Vagina (tissue), 2 donors: Measurements from ENCODE around the gene RNF32. TPM values are rescaled to one million over a fixed set of nuclear protein-coding genes. Genes with fewer than 3 reads are reported as not detected.

Source experiments
- DNase-seq, 2 donors: peaks; one replicate each; pipeline ENCODE4 v3.0.0-alpha.2; 2017; ENCODE audit errors: extremely low spot score in 2 of 2
- H3K27ac ChIP-seq: fragments of 200-600 bp; sonication (generic); one replicate; pipeline ENCODE4 v1.5.1; 2019
- H3K27me3 ChIP-seq: fragments of 200-600 bp; sonication (generic); one replicate; pipeline ENCODE4 v1.5.1; 2019
- H3K36me3 ChIP-seq, 2 donors: fragments of 200-600 bp; sonication (generic); one replicate each; pipeline ENCODE4 v1.5.1; 2017 to 2019
- H3K4me1 ChIP-seq: fragments of 200-600 bp; sonication (generic); one replicate; pipeline ENCODE4 v1.5.1; 2019
- H3K4me3 ChIP-seq, 2 donors: fragments of 200-600 bp; sonication (generic); 1 replicate in 1 of 2; 2 replicates in 1 of 2; pipeline ENCODE4 v1.5.1; 2016 to 2019
- H3K9me3 ChIP-seq: fragments of 200-600 bp; sonication (generic); one replicate; pipeline ENCODE4 v1.5.1; 2019
- POLR2A ChIP-seq, 2 donors: fragments of 450-650 bp; IDR thresholded peaks; one replicate each; pipeline ENCODE4 v1.6.1; 2017; ENCODE audit warnings: antibody characterized with exemption in 2 of 2, mild to moderate bottlenecking in 2 of 2, moderate library complexity in 2 of 2
- POLR2AphosphoS5 ChIP-seq, 2 donors: sonication (generic); formaldehyde crosslinking; IDR thresholded peaks; one replicate each; pipeline ENCODE4 v1.9.0; 2017; ENCODE audit warnings: antibody characterized with exemption in 2 of 2, mild to moderate bottlenecking in 2 of 2, low read depth in 1 of 2; ENCODE audit not compliant: insufficient read depth in 1 of 2
- intact Hi-C: fragments of 100-400 bp; cut with DNase I; formaldehyde crosslinking; loops from one replicate; pipeline ENCODE4 v1.15.1; 2023
- total RNA-seq: library from RNA; depleted of rRNA; stranded (reverse); fragments of >200 nt; gene quantifications from one replicate; pipeline ENCODE4 v1.2.3, GENCODE V29; 2016
- TF ChIP-seq, protein P1 (sequence below), 3 experiments: fragments of 450-650 bp in 2 of 3; fragments of 200-600 bp in 1 of 3; sonication (generic) in 1 of 3; IDR thresholded peaks; one replicate each; pipeline ENCODE4 v1.5.1; 2017 to 2019; ENCODE audit warnings: antibody characterized with exemption in 3 of 3, mild to moderate bottlenecking in 2 of 3, moderate library complexity in 2 of 3

The RNF32 gene
- total RNA-seq, 1 donor from 2014 or later, result not detected

DNA sequence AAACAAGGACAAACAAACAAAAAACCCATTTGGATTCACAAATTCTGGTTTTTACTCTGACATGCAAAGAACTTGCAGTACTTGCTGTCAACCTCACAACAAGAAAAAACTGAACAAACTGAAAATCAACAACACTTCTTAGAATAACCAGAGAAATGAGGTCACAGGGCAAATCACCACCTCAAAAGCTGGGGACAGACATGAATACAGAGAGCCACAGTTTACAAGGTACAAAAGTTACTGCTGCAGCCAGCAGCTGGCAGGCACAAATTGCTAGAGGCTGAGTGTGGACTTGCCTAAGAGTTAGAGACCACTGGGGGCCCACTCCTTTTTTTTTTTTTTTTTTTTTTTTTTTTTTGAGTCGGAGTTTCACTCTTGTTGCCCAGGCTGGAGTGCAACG is 15.0 kb upstream of the RNF32 start:
- Histone ChIP-seq H3K4me3 (no peak overlapping the region), H3K27ac (no peak overlapping the region), H3K9me3 (peaks cover 10% of the 10 kb centered on the region), H3K4me1 (no peaks in the 10 kb centered on the region), H3K36me3 (no peaks in the 10 kb centered on the region), H3K27me3 (no peaks in the 10 kb centered on the region)
- no peak for TF ChIP-seq POLR2A (IDR thresholded peaks at IDR 0.05)
- TF ChIP-seq, protein P1, sequence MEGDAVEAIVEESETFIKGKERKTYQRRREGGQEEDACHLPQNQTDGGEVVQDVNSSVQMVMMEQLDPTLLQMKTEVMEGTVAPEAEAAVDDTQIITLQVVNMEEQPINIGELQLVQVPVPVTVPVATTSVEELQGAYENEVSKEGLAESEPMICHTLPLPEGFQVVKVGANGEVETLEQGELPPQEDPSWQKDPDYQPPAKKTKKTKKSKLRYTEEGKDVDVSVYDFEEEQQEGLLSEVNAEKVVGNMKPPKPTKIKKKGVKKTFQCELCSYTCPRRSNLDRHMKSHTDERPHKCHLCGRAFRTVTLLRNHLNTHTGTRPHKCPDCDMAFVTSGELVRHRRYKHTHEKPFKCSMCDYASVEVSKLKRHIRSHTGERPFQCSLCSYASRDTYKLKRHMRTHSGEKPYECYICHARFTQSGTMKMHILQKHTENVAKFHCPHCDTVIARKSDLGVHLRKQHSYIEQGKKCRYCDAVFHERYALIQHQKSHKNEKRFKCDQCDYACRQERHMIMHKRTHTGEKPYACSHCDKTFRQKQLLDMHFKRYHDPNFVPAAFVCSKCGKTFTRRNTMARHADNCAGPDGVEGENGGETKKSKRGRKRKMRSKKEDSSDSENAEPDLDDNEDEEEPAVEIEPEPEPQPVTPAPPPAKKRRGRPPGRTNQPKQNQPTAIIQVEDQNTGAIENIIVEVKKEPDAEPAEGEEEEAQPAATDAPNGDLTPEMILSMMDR (IDR thresholded peaks at IDR 0.05), result no peak
- no peak for TF ChIP-seq POLR2AphosphoS5 (IDR thresholded peaks at IDR 0.05; ENCODE audit: insufficient read depth in 1 of 2, low read depth in 1 of 2)
- DNase-seq, result no peak
- intact Hi-C loops, result no loop called here

DNA sequence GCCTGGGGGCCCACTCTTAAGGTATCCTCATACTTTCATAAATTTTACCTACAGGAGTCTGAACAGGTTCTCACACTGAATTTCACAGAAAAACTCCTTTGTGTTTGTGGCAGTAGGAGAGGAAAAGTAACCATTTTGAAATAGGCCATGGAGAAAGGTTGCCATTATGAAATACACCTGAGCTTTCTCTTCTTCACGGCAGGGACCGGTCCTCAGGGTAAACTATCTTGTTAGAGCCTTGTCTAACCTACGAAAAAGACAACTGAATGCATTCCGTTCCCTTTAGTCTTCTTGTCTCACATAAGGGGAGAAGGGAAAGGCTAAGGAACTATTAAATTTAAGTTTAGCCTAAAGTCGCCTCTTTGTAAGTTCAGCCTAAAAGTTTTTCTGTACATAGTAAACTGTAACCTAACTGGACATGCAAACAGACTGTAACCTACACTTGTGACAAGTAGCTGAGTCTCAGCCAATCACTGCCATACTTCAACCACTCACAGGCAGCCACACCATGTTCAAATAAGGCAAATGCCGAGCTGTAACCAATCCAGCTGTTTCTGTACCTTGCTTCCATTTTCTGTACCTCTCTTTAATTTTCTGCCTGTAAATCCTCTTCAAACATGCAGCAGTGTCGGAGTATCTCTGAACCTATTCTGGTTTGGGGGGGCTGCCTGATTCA is 14.2 kb upstream of the RNF32 start:
- no peak overlapping the region for H3K27ac ChIP-seq
- H3K4me3 ChIP-seq, result no peak overlapping the region
- intact Hi-C loops, result no loop called here
- H3K36me3 ChIP-seq, result no peaks in the 10 kb centered on the region
- no peaks in the 10 kb centered on the region for H3K4me1 ChIP-seq
- H3K9me3 ChIP-seq, result peaks cover 10% of the 10 kb centered on the region
- no peak for DNase-seq
- TF ChIP-seq, protein P1 (IDR thresholded peaks at IDR 0.05), result no peak
- no peak for TF ChIP-seq POLR2A (IDR thresholded peaks at IDR 0.05)
- TF ChIP-seq POLR2AphosphoS5 (IDR thresholded peaks at IDR 0.05; ENCODE audit: insufficient read depth in 1 of 2, low read depth in 1 of 2), result no peak
- no peaks in the 10 kb centered on the region for H3K27me3 ChIP-seq

DNA sequence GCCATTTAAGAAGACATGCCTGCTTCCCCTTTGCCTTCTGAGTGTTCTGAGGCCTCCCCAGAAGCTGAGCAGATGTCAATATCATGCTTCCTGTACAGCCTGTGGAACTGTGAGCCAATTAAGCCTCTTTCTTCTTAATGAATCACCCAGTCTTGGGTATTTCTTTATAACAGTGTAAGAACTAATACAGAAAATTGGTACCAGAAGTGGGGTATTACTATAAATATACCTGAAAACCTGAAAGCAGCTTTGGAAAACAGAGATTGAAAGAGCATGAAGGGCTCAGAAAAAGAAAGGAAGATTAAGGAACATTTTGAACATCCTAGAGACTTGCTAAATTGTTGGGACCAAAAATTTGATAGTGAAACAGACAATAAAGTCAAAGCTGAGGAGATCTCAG is 12.0 kb upstream of the RNF32 start:
- Histone ChIP-seq H3K36me3 (no peaks in the 10 kb centered on the region), H3K4me1 (no peaks in the 10 kb centered on the region), H3K27ac (no peak overlapping the region), H3K4me3 (no peak overlapping the region), H3K27me3 (no peaks in the 10 kb centered on the region), H3K9me3 (peaks cover 10% of the 10 kb centered on the region)
- DNase-seq, result no peak
- intact Hi-C loops, result no loop called here
- TF ChIP-seq POLR2AphosphoS5 (IDR thresholded peaks at IDR 0.05; ENCODE audit: insufficient read depth in 1 of 2, low read depth in 1 of 2), result no peak
- TF ChIP-seq, protein P1 (IDR thresholded peaks at IDR 0.05), result no peak
- no peak for TF ChIP-seq POLR2A (IDR thresholded peaks at IDR 0.05)

DNA sequence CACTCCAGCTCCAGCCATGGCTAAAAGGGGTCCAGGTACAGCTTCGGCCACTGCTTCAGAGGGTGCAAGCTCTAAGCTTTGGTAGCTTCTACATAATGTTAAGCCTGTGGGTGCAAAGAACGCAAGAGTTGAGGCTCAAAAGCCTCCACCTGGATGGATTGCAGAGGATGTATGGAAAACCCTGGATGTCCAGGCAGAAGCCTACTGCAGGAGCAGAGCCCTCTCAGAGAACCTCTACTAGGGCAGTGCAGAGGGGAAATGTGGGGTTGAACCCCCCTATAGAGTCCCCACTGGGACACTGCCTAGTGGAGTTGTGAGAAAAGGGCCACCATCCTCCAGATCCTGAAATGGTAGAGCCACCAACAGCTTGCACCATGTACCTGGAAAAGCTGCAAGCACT is 10.7 kb upstream of the RNF32 start:
- no peak for DNase-seq
- Histone ChIP-seq H3K27me3 (no peaks in the 10 kb centered on the region), H3K4me3 (no peak overlapping the region), H3K36me3 (no peaks in the 10 kb centered on the region), H3K9me3 (peaks cover 10% of the 10 kb centered on the region), H3K4me1 (no peaks in the 10 kb centered on the region), H3K27ac (no peak overlapping the region)
- TF ChIP-seq POLR2AphosphoS5 (IDR thresholded peaks at IDR 0.05; ENCODE audit: insufficient read depth in 1 of 2, low read depth in 1 of 2) (no peak), POLR2A (IDR thresholded peaks at IDR 0.05) (no peak)
- TF ChIP-seq, protein P1 (IDR thresholded peaks at IDR 0.05), result no peak
- intact Hi-C loops, result no loop called here

DNA sequence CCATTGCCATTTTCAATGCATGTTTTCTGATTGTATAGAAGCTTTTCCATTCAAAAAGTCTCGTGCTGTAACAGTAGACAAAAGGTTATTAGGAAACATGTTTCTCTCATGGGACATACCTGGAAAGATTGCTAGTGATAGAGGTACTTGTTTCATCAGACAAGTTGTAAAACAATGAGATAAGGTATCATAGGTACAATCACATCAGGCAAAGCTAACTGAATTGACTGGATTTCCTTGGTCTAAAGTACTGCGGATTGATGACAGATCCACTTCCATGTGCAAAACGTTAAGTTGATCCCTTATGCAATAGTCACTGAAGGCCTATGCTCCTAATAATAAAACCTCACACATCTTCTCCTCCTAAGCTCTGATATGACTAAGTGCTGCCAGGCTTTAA is 6.5 kb upstream of the RNF32 start:
- TF ChIP-seq, protein P1 (IDR thresholded peaks at IDR 0.05), result no peak
- no peak for TF ChIP-seq POLR2AphosphoS5 (IDR thresholded peaks at IDR 0.05; ENCODE audit: insufficient read depth in 1 of 2, low read depth in 1 of 2)
- no peak for TF ChIP-seq POLR2A (IDR thresholded peaks at IDR 0.05)
- no peaks in the 10 kb centered on the region for H3K27me3 ChIP-seq
- no peaks in the 10 kb centered on the region for H3K4me1 ChIP-seq
- no peak overlapping the region for H3K4me3 ChIP-seq
- H3K36me3 ChIP-seq, result no peaks in the 10 kb centered on the region
- H3K9me3 ChIP-seq, result peaks cover under 1% of the 10 kb centered on the region
- no peak for DNase-seq
- no peak overlapping the region for H3K27ac ChIP-seq
- intact Hi-C loops, result no loop called here
